Osteoblast (primary cell): ENCODE results near the gene PWP2. TPM values are rescaled to one million over a fixed set of nuclear protein-coding genes. Genes with fewer than 3 reads are reported as not detected.
"Not testable (repeated sequence)": the region's sequence is repeated elsewhere in the genome, so short reads cannot be mapped to it uniquely, and the experiment has no call there.

ENCODE experiments used
- DNase-seq: peaks from one replicate; pipeline ENCODE4 v3.0.0; 2011; ENCODE audit warnings: low spot score, mixed read lengths; ENCODE audit not compliant: insufficient read length; ENCODE audit errors: missing footprints
- H2AFZ ChIP-seq: 2 replicates; pipeline ENCODE4 v1.6.0; 2011; ENCODE audit warnings: mild to moderate bottlenecking, low read length
- H3K27ac ChIP-seq: 2 replicates; pipeline ENCODE4 v1.5.1; 2011; ENCODE audit warnings: mild to moderate bottlenecking, low read depth, low read length, moderate library complexity
- H3K27me3 ChIP-seq: 2 replicates; pipeline ENCODE4 v1.6.0; 2012; ENCODE audit warnings: mild to moderate bottlenecking, control low read depth, inconsistent platforms, low read length, moderate library complexity; ENCODE audit not compliant: insufficient read depth
- H3K36me3 ChIP-seq: 2 replicates; pipeline ENCODE4 v1.5.1; 2011; ENCODE audit warnings: mild to moderate bottlenecking, low read length, control low read depth, moderate library complexity; ENCODE audit not compliant: insufficient read depth
- H3K4me1 ChIP-seq: 2 replicates; pipeline ENCODE4 v1.5.1; 2011; ENCODE audit warnings: mild to moderate bottlenecking, low read length, control low read depth, moderate library complexity; ENCODE audit not compliant: insufficient read depth
- H3K4me2 ChIP-seq: 2 replicates; pipeline ENCODE4 v1.6.0; 2011; ENCODE audit warnings: mild to moderate bottlenecking, low read length; ENCODE audit not compliant: insufficient read depth
- H3K4me3 ChIP-seq: fragments of 200-600 bp; sonication (generic); 3 replicates; pipeline ENCODE4 v1.5.1; 2012; ENCODE audit warnings: mild to moderate bottlenecking, low read length, inconsistent platforms; ENCODE audit not compliant: insufficient read depth
- H3K79me2 ChIP-seq: 2 replicates; pipeline ENCODE4 v1.6.0; 2012; ENCODE audit warnings: mild to moderate bottlenecking, low read length, control low read depth, inconsistent platforms; ENCODE audit not compliant: insufficient read depth
- H3K9me3 ChIP-seq: 2 replicates; pipeline ENCODE4 v1.5.1; 2011; ENCODE audit warnings: low read depth, low read length, control low read depth
- H4K20me1 ChIP-seq: 2 replicates; pipeline ENCODE4 v1.6.0; 2012; ENCODE audit warnings: mild to moderate bottlenecking, low read length, control low read depth; ENCODE audit not compliant: insufficient read depth
- total RNA-seq: library from RNA; depleted of rRNA; stranded (reverse); fragments of >200 nt; gene quantifications from 2 replicates; pipeline ENCODE4 v1.2.3, GENCODE V29; 2012

Gene PWP2
- total RNA-seq, 1 donor = 2.2 TPM

GRCh38 chr21:44172741-44173140 is 65.5 kb downstream of the PWP2 start:
- not testable (repeated sequence) for H3K4me3 ChIP-seq, H3K79me2 ChIP-seq, H3K4me2 ChIP-seq, H4K20me1 ChIP-seq, H2AFZ ChIP-seq, H3K9me3 ChIP-seq, H3K4me1 ChIP-seq, DNase-seq, H3K36me3 ChIP-seq, H3K27ac ChIP-seq, H3K27me3 ChIP-seq

GRCh38 chr21:44175189-44175588 is 68.0 kb downstream of the PWP2 start:
- H2AFZ ChIP-seq = not testable (repeated sequence)

GRCh38 chr21:44176127-44176526 is 68.9 kb downstream of the PWP2 start:
- DNase-seq, H3K4me1 ChIP-seq: not testable (repeated sequence)

More at GRCh38 chr21:44175189-44175588, 68.0 kb downstream of the PWP2 start:
- not testable (repeated sequence) for H3K79me2 ChIP-seq, H3K9me3 ChIP-seq, H4K20me1 ChIP-seq, H3K27me3 ChIP-seq, H3K27ac ChIP-seq, H3K4me3 ChIP-seq, DNase-seq, H3K36me3 ChIP-seq, H3K4me1 ChIP-seq, H3K4me2 ChIP-seq

More at GRCh38 chr21:44176127-44176526, 68.9 kb downstream of the PWP2 start:
- not testable (repeated sequence) for H3K4me2 ChIP-seq, H3K9me3 ChIP-seq, H3K4me3 ChIP-seq, H2AFZ ChIP-seq, H3K79me2 ChIP-seq, H3K27me3 ChIP-seq, H3K27ac ChIP-seq, H3K36me3 ChIP-seq, H4K20me1 ChIP-seq

Other genes with a start within 250 kb of the PWP2 start
- gene AGPAT3, start 242.2 kb upstream of the PWP2 start, total RNA-seq = 37.4 and 47.4 TPM in 2 replicates
- gene TRAPPC10, start 95.1 kb upstream of the PWP2 start, total RNA-seq = 33.0 and 36.2 TPM in 2 replicates
- 8.8 and 16.3 TPM in 2 replicates for gene GATD3, start 26.3 kb downstream of the PWP2 start, total RNA-seq
- 0.29 TPM in 1 of 2 replicates, not detected in the other for gene ICOSLG, start 133.5 kb downstream of the PWP2 start, total RNA-seq
- gene DNMT3L, start 154.5 kb downstream of the PWP2 start, total RNA-seq = not detected in 2 replicates
- not detected in 2 replicates for gene AIRE, start 178.5 kb downstream of the PWP2 start, total RNA-seq
- gene PFKL, start 192.7 kb downstream of the PWP2 start, total RNA-seq = 93.1 and 114 TPM in 2 replicates
- 14.5 and 15.0 TPM in 2 replicates for gene CFAP410, start 232.0 kb downstream of the PWP2 start, total RNA-seq
- under 0.01 and 0.36 TPM in 2 replicates for gene TRPM2, start 246.2 kb downstream of the PWP2 start, total RNA-seq